HEK293 (cell line): ENCODE data around the gene WNT1.

Source experiments
- ATF2 ChIP-seq: fragments of 450-650 bp; formaldehyde crosslinking; IDR thresholded peaks from 2 replicates; pipeline ENCODE4 v1.5.1; 2016; ENCODE audit warnings: missing biosample characterization, missing genetic modification characterization, low read depth
- BCL6B ChIP-seq: fragments of 450-650 bp; formaldehyde crosslinking; IDR thresholded peaks from 2 replicates; pipeline ENCODE4 v1.5.1; 2017; ENCODE audit warnings: missing biosample characterization, missing genetic modification characterization
- GFI1B ChIP-seq: fragments of 450-650 bp; formaldehyde crosslinking; IDR thresholded peaks from 2 replicates; pipeline ENCODE4 v1.5.1; 2016; ENCODE audit warnings: missing biosample characterization, missing genetic modification characterization
- GLI2 ChIP-seq: fragments of 450-650 bp; formaldehyde crosslinking; IDR thresholded peaks from 2 replicates; pipeline ENCODE4; 2017; ENCODE audit warnings: missing biosample characterization, missing genetic modification characterization, low read depth, borderline replicate concordance
- GLI4 ChIP-seq: fragments of 450-650 bp; formaldehyde crosslinking; IDR thresholded peaks from 2 replicates; pipeline ENCODE4 v1.5.1; 2016; ENCODE audit warnings: missing biosample characterization, missing genetic modification characterization
- IKZF3 ChIP-seq: fragments of 450-650 bp; IDR thresholded peaks from 2 replicates; pipeline ENCODE4 v1.5.0; 2018; ENCODE audit warnings: missing biosample characterization, mild to moderate bottlenecking, missing genetic modification characterization, moderate library complexity
- KLF9 ChIP-seq: fragments of 450-650 bp; formaldehyde crosslinking; IDR thresholded peaks from 2 replicates; pipeline ENCODE4 v1.5.1; 2016; ENCODE audit warnings: missing biosample characterization, missing genetic modification characterization, low read depth
- MEIS1 ChIP-seq: sonication (generic); formaldehyde crosslinking; IDR thresholded peaks from 2 replicates; pipeline ENCODE4 v1.8.1; 2022; ENCODE audit warnings: missing genetic modification reagents, mild to moderate bottlenecking, borderline replicate concordance
- MZF1 ChIP-seq: fragments of 450-650 bp; formaldehyde crosslinking; IDR thresholded peaks from 2 replicates; pipeline ENCODE4 v1.5.1; 2017; ENCODE audit warnings: missing biosample characterization, missing genetic modification characterization, borderline replicate concordance
- SP3 ChIP-seq: fragments of 450-650 bp; formaldehyde crosslinking; IDR thresholded peaks from 2 replicates; pipeline ENCODE4 v1.5.1; 2016; ENCODE audit warnings: missing biosample characterization, missing genetic modification characterization
- WT1 ChIP-seq: fragments of 450-650 bp; formaldehyde crosslinking; IDR thresholded peaks from 2 replicates; pipeline ENCODE4 v1.5.1; 2016; ENCODE audit warnings: missing biosample characterization, missing genetic modification characterization
- ZBTB1 ChIP-seq: fragments of 450-650 bp; formaldehyde crosslinking; IDR thresholded peaks from 2 replicates; pipeline ENCODE4 v1.5.1; 2016; ENCODE audit warnings: missing biosample characterization, missing genetic modification characterization
- ZBTB48 ChIP-seq: fragments of 450-650 bp; formaldehyde crosslinking; IDR thresholded peaks from 2 replicates; pipeline ENCODE4 v1.5.1; 2016; ENCODE audit warnings: missing biosample characterization, missing genetic modification characterization
- ZEB2 ChIP-seq: fragments of 450-650 bp; formaldehyde crosslinking; IDR thresholded peaks from 2 replicates; pipeline ENCODE4 v1.5.1; 2016; ENCODE audit warnings: missing biosample characterization, missing genetic modification characterization
- ZFHX2 ChIP-seq: fragments of 450-650 bp; formaldehyde crosslinking; conservative IDR thresholded peaks from 2 replicates; pipeline ENCODE4 v1.5.1; 2016; ENCODE audit warnings: missing biosample characterization, missing genetic modification characterization
- ZFP69B ChIP-seq: fragments of 450-650 bp; formaldehyde crosslinking; IDR thresholded peaks from 2 replicates; pipeline ENCODE4 v1.5.1; 2016; ENCODE audit warnings: missing biosample characterization, missing genetic modification characterization
- ZNF174 ChIP-seq: fragments of 450-650 bp; formaldehyde crosslinking; IDR thresholded peaks from 2 replicates; pipeline ENCODE4 v1.5.0; 2017; ENCODE audit warnings: missing biosample characterization, mild to moderate bottlenecking, missing genetic modification characterization
- ZNF335 ChIP-seq: fragments of 450-650 bp; formaldehyde crosslinking; conservative IDR thresholded peaks from 2 replicates; pipeline ENCODE4 v1.5.1; 2016; ENCODE audit warnings: missing biosample characterization, missing genetic modification characterization
- ZNF366 ChIP-seq: fragments of 450-650 bp; formaldehyde crosslinking; conservative IDR thresholded peaks from 2 replicates; pipeline ENCODE4 v1.5.1; 2016; ENCODE audit warnings: missing biosample characterization, missing genetic modification characterization
- ZNF416 ChIP-seq: fragments of 450-650 bp; formaldehyde crosslinking; IDR thresholded peaks from 2 replicates; pipeline ENCODE4 v1.5.1; 2016; ENCODE audit warnings: missing biosample characterization, missing genetic modification characterization
- ZNF600 ChIP-seq: fragments of 450-650 bp; formaldehyde crosslinking; IDR thresholded peaks from 2 replicates; pipeline ENCODE4 v1.5.1; 2016; ENCODE audit warnings: missing biosample characterization, missing genetic modification characterization
- ZNF707 ChIP-seq: fragments of 450-650 bp; formaldehyde crosslinking; IDR thresholded peaks from 2 replicates; pipeline ENCODE4 v1.5.1; 2016; ENCODE audit warnings: missing biosample characterization, missing genetic modification characterization
- ZSCAN23 ChIP-seq: fragments of 450-650 bp; formaldehyde crosslinking; IDR thresholded peaks from 2 replicates; pipeline ENCODE4 v1.5.1; 2016; ENCODE audit warnings: missing biosample characterization, missing genetic modification characterization
- ZSCAN4 ChIP-seq: fragments of 450-650 bp; formaldehyde crosslinking; IDR thresholded peaks from 2 replicates; pipeline ENCODE4 v1.5.1; 2017; ENCODE audit warnings: missing biosample characterization, missing genetic modification characterization
- ZXDB ChIP-seq: fragments of 450-650 bp; formaldehyde crosslinking; IDR thresholded peaks from 2 replicates; pipeline ENCODE4 v1.5.1; 2016; ENCODE audit warnings: missing biosample characterization, missing genetic modification characterization
- TF ChIP-seq, protein P1 (sequence below): fragments of 450-650 bp; formaldehyde crosslinking; IDR thresholded peaks from 2 replicates; pipeline ENCODE4 v1.5.1; 2016; ENCODE audit warnings: missing biosample characterization, missing genetic modification characterization
- TF ChIP-seq, protein P2 (sequence below): fragments of 450-650 bp; formaldehyde crosslinking; IDR thresholded peaks from 2 replicates; pipeline ENCODE4 v1.5.1; 2016; ENCODE audit warnings: missing biosample characterization, missing genetic modification characterization
- TF ChIP-seq, protein P3 (sequence below): fragments of 450-650 bp; formaldehyde crosslinking; IDR thresholded peaks from 2 replicates; pipeline ENCODE4 v1.5.1; 2017; ENCODE audit warnings: missing biosample characterization, missing genetic modification characterization
- TF ChIP-seq, protein P4 (sequence below): fragments of 450-650 bp; formaldehyde crosslinking; IDR thresholded peaks from 2 replicates; pipeline ENCODE4 v1.5.1; 2016; ENCODE audit warnings: missing biosample characterization, missing genetic modification characterization, borderline replicate concordance

Gene WNT1

DNA sequence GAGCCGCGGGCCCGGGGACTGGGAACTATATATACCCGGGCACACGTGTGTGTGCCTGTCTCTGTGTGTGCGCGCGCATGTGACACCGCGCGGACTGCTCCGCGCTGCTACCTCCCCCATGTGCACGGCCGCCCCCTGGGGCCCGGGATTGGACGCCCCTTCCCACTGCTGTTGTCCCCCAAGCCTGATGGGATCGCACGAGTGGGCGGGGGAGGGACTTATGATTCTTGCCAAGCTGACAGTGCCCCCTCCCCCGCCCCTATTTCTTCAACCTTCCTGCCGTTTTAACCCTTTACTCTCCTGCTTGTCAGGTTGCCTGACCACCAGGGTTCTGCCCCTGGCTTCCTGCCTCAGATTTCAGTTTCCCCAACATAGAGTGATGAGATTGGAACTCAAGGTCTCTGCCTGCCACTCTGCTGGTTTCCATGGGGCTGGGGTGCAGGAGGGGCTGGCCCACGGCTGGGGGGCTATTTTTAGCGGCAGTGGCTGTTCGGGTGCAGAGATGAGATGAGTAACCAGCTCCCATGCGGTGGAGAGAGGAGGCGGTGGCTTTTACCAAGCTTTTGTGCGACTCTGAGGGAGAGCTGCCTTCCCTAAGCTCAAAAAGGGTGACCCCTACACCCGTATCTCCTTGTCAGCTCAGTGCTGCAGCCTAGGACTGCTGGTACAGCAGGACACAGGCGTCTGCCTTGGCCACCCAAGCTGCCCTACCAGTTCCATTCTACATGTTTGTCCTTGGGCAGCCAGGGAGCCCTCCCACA is 21.4 kb downstream of the WNT1 start, which contains the start of gene DDN (continued):
- TF ChIP-seq ZXDB = peak; percentile 90
- no peak for TF ChIP-seq GLI2 (tag by site-specific recombination)
- TF ChIP-seq ZBTB48 (tag by site-specific recombination) = peak; percentile 50; the same call in 1 of the 2 replicates
- TF ChIP-seq, protein P1, sequence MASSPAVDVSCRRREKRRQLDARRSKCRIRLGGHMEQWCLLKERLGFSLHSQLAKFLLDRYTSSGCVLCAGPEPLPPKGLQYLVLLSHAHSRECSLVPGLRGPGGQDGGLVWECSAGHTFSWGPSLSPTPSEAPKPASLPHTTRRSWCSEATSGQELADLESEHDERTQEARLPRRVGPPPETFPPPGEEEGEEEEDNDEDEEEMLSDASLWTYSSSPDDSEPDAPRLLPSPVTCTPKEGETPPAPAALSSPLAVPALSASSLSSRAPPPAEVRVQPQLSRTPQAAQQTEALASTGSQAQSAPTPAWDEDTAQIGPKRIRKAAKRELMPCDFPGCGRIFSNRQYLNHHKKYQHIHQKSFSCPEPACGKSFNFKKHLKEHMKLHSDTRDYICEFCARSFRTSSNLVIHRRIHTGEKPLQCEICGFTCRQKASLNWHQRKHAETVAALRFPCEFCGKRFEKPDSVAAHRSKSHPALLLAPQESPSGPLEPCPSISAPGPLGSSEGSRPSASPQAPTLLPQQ = peak; percentile 64; the same call in 1 of the 2 replicates
- TF ChIP-seq, protein P2, sequence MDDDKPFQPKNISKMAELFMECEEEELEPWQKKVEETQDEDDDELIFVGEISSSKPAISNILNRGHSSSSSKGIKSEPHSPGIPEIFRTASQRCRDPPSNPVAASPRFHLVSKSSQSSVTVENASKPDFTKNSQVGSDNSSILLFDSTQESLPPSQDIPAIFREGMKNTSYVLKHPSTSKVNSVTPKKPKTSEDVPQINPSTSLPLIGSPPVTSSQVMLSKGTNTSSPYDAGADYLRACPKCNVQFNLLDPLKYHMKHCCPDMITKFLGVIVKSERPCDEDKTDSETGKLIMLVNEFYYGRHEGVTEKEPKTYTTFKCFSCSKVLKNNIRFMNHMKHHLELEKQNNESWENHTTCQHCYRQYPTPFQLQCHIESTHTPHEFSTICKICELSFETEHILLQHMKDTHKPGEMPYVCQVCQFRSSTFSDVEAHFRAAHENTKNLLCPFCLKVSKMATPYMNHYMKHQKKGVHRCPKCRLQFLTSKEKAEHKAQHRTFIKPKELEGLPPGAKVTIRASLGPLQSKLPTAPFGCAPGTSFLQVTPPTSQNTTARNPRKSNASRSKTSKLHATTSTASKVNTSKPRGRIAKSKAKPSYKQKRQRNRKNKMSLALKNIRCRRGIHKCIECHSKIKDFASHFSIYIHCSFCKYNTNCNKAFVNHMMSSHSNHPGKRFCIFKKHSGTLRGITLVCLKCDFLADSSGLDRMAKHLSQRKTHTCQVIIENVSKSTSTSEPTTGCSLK (tag by site-specific recombination) = no peak
- peak; percentile 13; the same call in 1 of the 2 replicates for TF ChIP-seq WT1 (tag by site-specific recombination)
- peak; percentile 60; the same call in 1 of the 2 replicates for TF ChIP-seq KLF9
- TF ChIP-seq, protein P3, sequence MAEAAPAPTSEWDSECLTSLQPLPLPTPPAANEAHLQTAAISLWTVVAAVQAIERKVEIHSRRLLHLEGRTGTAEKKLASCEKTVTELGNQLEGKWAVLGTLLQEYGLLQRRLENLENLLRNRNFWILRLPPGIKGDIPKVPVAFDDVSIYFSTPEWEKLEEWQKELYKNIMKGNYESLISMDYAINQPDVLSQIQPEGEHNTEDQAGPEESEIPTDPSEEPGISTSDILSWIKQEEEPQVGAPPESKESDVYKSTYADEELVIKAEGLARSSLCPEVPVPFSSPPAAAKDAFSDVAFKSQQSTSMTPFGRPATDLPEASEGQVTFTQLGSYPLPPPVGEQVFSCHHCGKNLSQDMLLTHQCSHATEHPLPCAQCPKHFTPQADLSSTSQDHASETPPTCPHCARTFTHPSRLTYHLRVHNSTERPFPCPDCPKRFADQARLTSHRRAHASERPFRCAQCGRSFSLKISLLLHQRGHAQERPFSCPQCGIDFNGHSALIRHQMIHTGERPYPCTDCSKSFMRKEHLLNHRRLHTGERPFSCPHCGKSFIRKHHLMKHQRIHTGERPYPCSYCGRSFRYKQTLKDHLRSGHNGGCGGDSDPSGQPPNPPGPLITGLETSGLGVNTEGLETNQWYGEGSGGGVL (tag by site-specific recombination) = 0 out of 2 replicates have a peak, but pooled peaks have one; percentile 30
- TF ChIP-seq, protein P4, sequence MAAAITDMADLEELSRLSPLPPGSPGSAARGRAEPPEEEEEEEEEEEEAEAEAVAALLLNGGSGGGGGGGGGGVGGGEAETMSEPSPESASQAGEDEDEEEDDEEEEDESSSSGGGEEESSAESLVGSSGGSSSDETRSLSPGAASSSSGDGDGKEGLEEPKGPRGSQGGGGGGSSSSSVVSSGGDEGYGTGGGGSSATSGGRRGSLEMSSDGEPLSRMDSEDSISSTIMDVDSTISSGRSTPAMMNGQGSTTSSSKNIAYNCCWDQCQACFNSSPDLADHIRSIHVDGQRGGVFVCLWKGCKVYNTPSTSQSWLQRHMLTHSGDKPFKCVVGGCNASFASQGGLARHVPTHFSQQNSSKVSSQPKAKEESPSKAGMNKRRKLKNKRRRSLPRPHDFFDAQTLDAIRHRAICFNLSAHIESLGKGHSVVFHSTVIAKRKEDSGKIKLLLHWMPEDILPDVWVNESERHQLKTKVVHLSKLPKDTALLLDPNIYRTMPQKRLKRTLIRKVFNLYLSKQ (tag by site-specific recombination) = no peak
- peak; percentile 76 for TF ChIP-seq SP3 (tag by site-specific recombination)
- no peak for TF ChIP-seq ZNF707 (tag by site-specific recombination)
- TF ChIP-seq IKZF3 (tag by site-specific recombination) = peak; percentile 46; the same call in 1 of the 2 replicates
- TF ChIP-seq ZSCAN23 = 0 out of 2 replicates have a peak, but pooled peaks have one; percentile 64
- TF ChIP-seq ZFP69B = no peak
- TF ChIP-seq GFI1B = no peak
- no peak for TF ChIP-seq ZNF416 (tag by site-specific recombination)
- no peak for TF ChIP-seq MEIS1
- no peak for TF ChIP-seq ATF2 (tag by site-specific recombination)
- TF ChIP-seq ZNF335 (tag by site-specific recombination) = peak; percentile 98
- peak; percentile 76 for TF ChIP-seq ZNF366
- TF ChIP-seq ZBTB1 (tag by site-specific recombination) = no peak
- TF ChIP-seq ZNF600 = peak; percentile 57; the same call in 1 of the 2 replicates
- no peak for TF ChIP-seq BCL6B (tag by site-specific recombination)
- no peak for TF ChIP-seq GLI4
- TF ChIP-seq ZFHX2 (tag by site-specific recombination) = peak; percentile 92
- no peak for TF ChIP-seq MZF1 (tag by site-specific recombination)
- peak; percentile 66 for TF ChIP-seq ZSCAN4
- no peak for TF ChIP-seq ZNF174 (tag by site-specific recombination)
- TF ChIP-seq ZEB2 (tag by site-specific recombination) = peak; percentile 47; the same call in 1 of the 2 replicates
